Hematopoietic multipotent progenitor cell (in vitro differentiated cells): ENCODE measurements around the gene CLDN10. TPM values are rescaled to one million over a fixed set of nuclear protein-coding genes. Genes with fewer than 3 reads are reported as not detected.
"Not testable (repeated sequence)": the region's sequence is repeated elsewhere in the genome, so short reads cannot be mapped to it uniquely, and the experiment has no call there.

ENCODE experiments used
- DNase-seq, 3 donors: peaks; one replicate each; pipeline ENCODE4 v3.0.0-alpha.2; 2011 to 2015; ENCODE audit warnings: low read depth in 2 of 3, low spot score in 2 of 3
- total RNA-seq: library from RNA; depleted of rRNA; stranded (reverse); fragments of >200 nt; gene quantifications from one replicate; pipeline ENCODE4 v1.2.3, GENCODE V29; 2012

The CLDN10 gene
- total RNA-seq, 1 donor, result 26.1 TPM

- DNase-seq, result peak in 1 of 3 donors; percentile 24
Measured at GRCh38 chr13:95540888-95541287, 11.6 kb upstream of the CLDN10 start.

DNA sequence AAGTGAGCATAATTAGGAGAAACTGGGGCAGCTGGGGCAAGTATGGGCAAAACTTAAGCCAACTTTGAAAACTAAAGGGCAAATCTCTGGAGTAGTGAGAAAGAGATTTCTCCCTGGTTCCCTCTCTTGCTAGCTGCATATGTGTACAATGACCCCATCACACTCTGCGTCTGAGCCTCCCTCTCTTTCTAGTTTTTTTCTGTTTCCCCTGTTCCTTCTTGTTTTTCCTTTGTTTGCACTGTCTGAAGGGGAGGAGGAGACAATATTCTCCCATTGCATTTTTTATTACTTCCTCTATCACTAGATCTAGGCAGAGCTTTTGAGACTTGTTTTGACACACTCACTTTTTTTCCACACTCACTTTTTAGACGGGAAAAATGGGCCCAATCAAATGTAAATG lies 11.2 kb upstream of the CLDN10 start:
- no peak for DNase-seq

DNA sequence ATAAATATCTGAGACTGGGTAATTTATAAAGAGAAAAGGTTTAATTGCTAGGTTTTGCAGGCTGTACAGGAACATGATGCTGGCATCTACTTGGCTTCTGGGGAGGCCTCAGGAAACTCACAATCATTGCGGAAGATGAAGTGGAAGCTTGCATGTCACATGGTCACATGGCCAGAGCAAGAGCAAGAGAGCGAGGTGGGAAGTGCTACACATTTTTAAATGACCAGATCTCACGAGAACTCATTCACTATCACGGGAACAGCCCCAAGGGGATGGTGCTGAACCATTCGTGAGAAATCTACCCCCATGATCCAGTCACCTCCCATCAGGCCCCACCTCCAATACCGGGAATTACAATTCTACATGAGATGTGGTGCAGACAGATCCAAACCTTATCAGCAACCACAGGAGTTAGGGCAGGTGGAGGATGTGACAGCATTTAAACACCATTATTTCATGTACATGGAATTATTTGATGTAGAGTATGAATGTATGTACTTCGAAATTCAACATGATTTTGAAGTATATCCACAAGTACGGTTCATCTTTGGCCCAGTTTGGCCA lies 10.5 kb upstream of the CLDN10 start:
- DNase-seq, result no peak

DNA sequence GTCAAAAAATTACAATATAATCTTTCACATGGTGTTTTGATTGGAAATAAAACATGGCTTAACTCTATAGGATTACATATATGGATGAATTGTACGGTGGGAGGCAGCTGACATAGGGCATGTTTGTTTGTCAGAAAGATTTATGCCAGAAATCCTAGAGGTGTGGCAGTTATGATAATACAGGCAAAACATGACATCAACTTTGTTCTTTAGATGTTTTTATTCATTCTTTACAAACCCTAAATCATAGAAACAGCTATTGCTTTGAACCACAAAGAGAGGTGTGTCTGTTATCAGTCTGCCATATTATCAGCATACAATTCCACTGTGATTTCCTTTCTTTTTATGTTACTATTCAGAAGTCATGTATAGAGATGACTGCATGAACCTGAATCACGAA lies 8.2 kb upstream of the CLDN10 start:
- DNase-seq, result no peak

- no peak for DNase-seq
Measured at GRCh38 chr13:95546919-95547318, 5.6 kb upstream of the CLDN10 start.

DNA sequence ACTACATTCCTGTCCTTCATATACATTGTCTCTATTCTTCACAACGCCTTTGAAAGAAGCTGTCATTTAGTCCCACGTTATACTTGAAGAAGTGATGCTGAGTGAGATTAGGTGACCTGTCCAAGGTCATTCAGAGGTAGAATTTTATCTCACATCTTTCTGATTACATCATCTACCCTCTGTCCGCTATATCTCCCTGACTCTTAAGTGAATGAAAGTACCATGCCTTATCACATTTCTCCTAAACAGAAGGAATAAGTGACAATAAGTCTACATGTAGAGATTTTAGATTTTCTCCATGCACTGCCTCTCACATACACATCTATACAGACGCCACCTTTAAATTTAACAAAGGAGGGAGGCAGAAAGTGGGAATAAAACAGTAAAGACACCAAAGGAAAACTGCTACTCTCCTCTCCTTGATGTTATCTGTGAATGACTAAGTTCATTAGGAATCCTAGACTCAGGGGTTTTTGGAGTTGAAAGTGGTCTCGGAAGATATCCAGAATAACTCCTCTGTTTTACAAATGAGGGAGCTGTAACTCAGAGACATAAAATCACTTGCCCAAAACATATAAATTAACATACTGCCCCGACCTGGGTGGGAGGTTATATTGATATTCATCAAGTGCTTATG lies 4.9 kb upstream of the CLDN10 start:
- no peak for DNase-seq

GRCh38 chr13:95552208-95552538 lies 347 bp upstream of the CLDN10 start:
- DNase-seq, result no peak

- peak in 1 of 3 donors; percentile 27 for DNase-seq
Measured at GRCh38 chr13:95553581-95554385, 1.3 kb downstream of the CLDN10 start.

DNA sequence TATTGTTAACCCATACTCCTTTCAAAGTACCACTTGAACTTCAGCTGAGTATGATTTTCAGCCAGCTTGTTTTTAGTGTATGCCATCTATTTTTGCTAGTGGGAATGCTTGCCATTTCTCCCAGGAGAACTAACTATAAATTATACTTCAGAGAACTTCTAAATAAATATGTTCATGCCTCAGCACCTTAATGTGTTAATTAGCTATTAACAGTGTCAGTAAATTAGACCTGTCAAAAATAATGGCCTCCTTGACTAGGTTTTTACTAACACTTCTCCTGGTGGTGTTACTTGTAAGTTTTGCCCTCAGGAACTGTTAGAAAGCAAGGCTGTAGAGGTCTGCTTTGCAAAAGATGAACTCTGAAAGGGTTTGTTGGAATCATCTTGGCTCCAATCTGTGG lies 4.5 kb downstream of the CLDN10 start:
- DNase-seq, result no peak

DNA sequence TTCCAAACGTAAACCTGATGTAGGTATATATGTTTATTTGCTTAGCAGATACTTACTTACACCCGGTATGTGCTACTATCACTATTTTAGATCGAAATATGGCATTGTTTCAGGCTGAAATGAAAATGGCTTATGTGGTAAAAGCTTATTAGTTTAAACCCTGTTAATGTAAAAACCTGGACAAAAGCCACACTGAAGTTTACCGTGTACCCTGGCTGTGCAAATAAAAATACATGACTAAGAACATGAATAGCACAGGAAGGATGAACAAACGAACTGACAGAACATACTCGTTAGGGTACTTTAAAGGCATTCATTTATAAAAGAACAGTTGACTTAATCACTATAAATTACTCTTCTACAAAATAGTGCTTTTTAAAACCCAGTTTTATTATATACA lies 6.6 kb downstream of the CLDN10 start:
- no peak for DNase-seq

DNA sequence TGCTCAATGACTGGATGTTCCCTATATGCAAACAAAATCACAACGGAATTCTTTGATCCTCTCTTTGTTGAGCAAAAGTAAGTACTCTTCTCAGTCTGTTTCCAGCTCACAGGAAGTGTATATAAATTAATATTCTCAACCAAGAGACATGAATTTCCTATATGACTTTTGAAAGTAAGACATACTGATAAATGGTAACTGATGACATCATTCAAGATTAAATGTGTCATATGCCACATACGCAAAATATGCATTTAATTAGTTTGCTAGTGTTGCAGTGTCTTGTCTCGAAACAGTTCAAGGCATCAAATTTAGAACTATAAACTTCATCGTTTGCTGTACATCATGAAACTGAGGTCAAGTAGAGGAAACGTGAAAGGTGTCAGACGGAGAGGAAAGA lies 7.9 kb downstream of the CLDN10 start:
- DNase-seq, result no peak

- no peak for DNase-seq
Measured at GRCh38 chr13:95564091-95564490, 11.6 kb downstream of the CLDN10 start.

- DNase-seq, result peak in 2 of 3 donors; percentile 32 to 60
Measured at GRCh38 chr13:95564733-95565291, 12.3 kb downstream of the CLDN10 start.

GRCh38 chr13:95565758-95566157 lies 13.2 kb downstream of the CLDN10 start:
- DNase-seq, result not testable (repeated sequence)

- DNase-seq, result no peak
Measured at GRCh38 chr13:95568131-95568530, 15.6 kb downstream of the CLDN10 start.

DNA sequence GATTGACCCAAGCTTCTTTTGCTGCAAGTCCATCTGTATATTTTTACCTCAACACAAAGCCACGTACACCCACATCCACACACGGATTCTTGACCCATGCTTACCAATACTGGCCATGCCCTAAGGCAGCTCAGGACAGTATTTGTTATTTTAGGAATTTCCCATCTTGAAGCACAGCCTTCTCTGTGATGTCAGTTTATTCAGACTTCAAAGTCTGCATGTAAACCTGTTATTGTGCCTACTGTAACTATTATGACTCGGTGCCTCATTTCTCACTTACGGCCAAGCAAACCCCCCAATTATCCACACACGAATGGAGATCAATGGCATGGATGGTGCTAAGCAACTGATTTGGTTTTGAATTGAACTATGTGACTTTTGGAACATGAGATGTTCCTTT lies 17.5 kb downstream of the CLDN10 start:
- no peak for DNase-seq

DNA sequence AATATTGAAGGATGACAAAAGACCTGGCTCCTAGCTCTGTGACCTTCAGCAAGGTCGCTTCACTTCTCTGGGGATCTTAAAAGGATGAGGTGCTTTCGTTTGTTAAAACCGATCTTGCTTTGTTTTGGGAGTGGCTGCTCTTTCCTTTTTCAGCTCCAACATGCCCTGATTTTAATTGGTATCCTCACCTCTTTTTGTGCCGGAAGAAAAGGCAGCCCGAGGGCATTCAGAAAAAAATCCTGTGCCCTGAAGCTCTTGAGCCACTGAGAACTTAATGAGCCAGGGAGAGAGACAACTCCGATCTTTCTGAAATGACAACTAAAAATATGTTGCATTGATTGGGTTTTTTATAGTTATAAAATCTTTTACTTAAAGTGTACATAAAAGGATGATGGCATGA lies 19.4 kb downstream of the CLDN10 start:
- DNase-seq, result no peak

DNA sequence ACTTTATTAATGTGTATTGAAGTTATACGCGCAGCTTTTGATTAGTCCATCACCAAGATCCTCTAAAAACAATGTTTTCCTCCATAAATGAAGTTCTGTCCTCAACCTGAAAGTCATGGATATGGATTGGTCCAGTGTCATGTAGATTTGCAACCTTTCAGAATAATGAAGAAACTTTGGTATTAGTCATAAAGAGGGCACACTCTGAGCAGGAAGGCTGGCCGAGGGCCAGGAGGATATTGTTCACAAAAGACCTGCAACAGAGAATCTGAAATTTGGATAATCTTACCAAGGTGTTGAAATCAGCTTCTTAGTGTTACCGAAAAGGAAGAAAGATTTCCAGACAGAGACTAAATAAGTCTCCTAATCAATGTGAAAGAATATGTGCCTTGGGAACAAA lies 20.7 kb downstream of the CLDN10 start:
- DNase-seq, result no peak

DNA sequence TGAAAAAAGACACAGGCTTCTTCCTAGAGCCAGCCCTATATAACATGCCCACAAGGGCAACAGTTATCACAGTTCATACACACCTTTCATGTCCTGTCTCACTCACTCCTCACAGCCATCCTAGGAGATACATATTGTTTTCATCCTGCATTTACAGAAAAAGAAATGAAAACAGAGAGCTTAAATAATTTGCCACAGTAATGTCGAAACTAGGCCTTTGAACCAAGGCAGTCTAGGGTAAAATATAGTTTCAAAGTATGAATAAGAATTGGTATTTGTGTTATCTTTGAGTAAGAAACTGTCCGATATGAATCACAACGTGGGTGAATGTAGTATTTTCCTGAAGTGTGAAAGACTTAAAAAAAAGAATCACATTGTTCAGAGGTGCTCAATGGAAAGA lies 26.8 kb downstream of the CLDN10 start:
- DNase-seq, result no peak

- DNase-seq, result no peak
Measured at GRCh38 chr13:95585867-95586266, 33.3 kb downstream of the CLDN10 start.

- DNase-seq, result no peak
Measured at GRCh38 chr13:95588134-95588533, 35.6 kb downstream of the CLDN10 start.

GRCh38 chr13:95588721-95589120 lies 36.2 kb downstream of the CLDN10 start:
- no peak for DNase-seq
